A549 (cell line): ENCODE data around the gene PPP1R13L. TPM values are rescaled to one million over a fixed set of nuclear protein-coding genes. Genes with fewer than 3 reads are reported as not detected.
A peak's percentile ranks its signal among the peaks of the same experiment; 100 is the strongest.

Experiments used
- BHLHE40 ChIP-seq: IDR thresholded peaks from 2 replicates; pipeline ENCODE4 v1.6.1; 2012; ENCODE audit warnings: low read depth, low read length, inconsistent platforms
- CBX8 ChIP-seq: fragments of 200-600 bp; sonication (generic); IDR thresholded peaks from 2 replicates; pipeline ENCODE4 v1.6.1; 2016
- CEBPB ChIP-seq, 2 experiments: fragments of >200 bp in 1 of 2; sonication (Bioruptor Twin) in 1 of 2; formaldehyde crosslinking in 1 of 2; IDR thresholded peaks; 2 replicates each; pipeline ENCODE4 v1.6.1; 2012 to 2016
- CTCF ChIP-seq: fragments of >200 bp; sonication (Bioruptor Twin); formaldehyde crosslinking; IDR thresholded peaks from 3 replicates; pipeline ENCODE4 v1.5.1; 2016
- ELK1 ChIP-seq: fragments of 150-350 bp; IDR thresholded peaks from 2 replicates; pipeline ENCODE4 v1.6.1; 2014; ENCODE audit warnings: low read depth, mild to moderate bottlenecking, low read length
- ESRRA ChIP-seq: fragments of 150-350 bp; IDR thresholded peaks from 2 replicates; pipeline ENCODE4 v1.6.1; 2014; ENCODE audit warnings: mild to moderate bottlenecking, low read length, borderline replicate concordance
- FOSL2 ChIP-seq, 2 experiments: fragments of 450-650 bp in 1 of 2; fragments of >200 bp in 1 of 2; sonication (Bioruptor Twin) in 1 of 2; formaldehyde crosslinking; IDR thresholded peaks; 2 replicates each; pipeline versions ENCODE4 v1.5.0 to v1.6.1; 2016 to 2020; ENCODE audit warnings: mild to moderate bottlenecking in 1 of 2, moderate library complexity in 1 of 2
- GATA3 ChIP-seq: IDR thresholded peaks from 2 replicates; pipeline ENCODE4 v1.6.1; 2012; ENCODE audit warnings: borderline replicate concordance
- HDAC2 ChIP-seq: fragments of 200-600 bp; sonication (generic); IDR thresholded peaks from 2 replicates; pipeline ENCODE4 v1.6.1; 2016
- HMGXB4 ChIP-seq: fragments of 250-450 bp; sonication (Bioruptor Pico); IDR thresholded peaks from 2 replicates; pipeline ENCODE4 v1.5.0; 2021; ENCODE audit warnings: mild to moderate bottlenecking, moderate library complexity, borderline replicate concordance
- HOXA7 ChIP-seq: fragments of 250-450 bp; sonication (Bioruptor Pico); IDR thresholded peaks from 2 replicates; pipeline ENCODE4 v1.5.0; 2020; ENCODE audit warnings: mild to moderate bottlenecking, moderate library complexity
- JUN ChIP-seq, 2 experiments: fragments of >200 bp; sonication (Bioruptor Twin); formaldehyde crosslinking; IDR thresholded peaks; 2 replicates in 1 of 2; 3 replicates in 1 of 2; pipeline ENCODE4 v1.6.1; 2016 to 2017
- KDM5A ChIP-seq: fragments of 200-600 bp; sonication (generic); IDR thresholded peaks from 2 replicates; pipeline ENCODE4 v1.6.1; 2016; ENCODE audit warnings: antibody characterized with exemption, mild to moderate bottlenecking
- MAFK ChIP-seq: fragments of 450-650 bp; IDR thresholded peaks from 2 replicates; pipeline ENCODE4 v1.6.1; 2014; ENCODE audit not compliant: partially characterized antibody
- MYC ChIP-seq: IDR thresholded peaks from 2 replicates; pipeline ENCODE4 v1.6.1; 2012; ENCODE audit warnings: mild to moderate bottlenecking, inconsistent platforms, low read length, improper control_type of control experiment, borderline replicate concordance
- NFE2L2 ChIP-seq: fragments of 150-350 bp; conservative IDR thresholded peaks from 2 replicates; pipeline ENCODE4 v1.6.1; 2014; ENCODE audit warnings: low read length
- NPAS2 ChIP-seq: fragments of 250-450 bp; sonication (Bioruptor Pico); IDR thresholded peaks from 2 replicates; pipeline ENCODE4 v1.8.0; 2022; ENCODE audit warnings: mild to moderate bottlenecking, moderate library complexity, borderline replicate concordance
- PBX3 ChIP-seq: IDR thresholded peaks from 2 replicates; pipeline ENCODE4 v1.6.1; 2012
- RAD21 ChIP-seq, 2 experiments: fragments of >200 bp in 1 of 2; sonication (Bioruptor Twin) in 1 of 2; formaldehyde crosslinking in 1 of 2; IDR thresholded peaks in 1 of 2; conservative IDR thresholded peaks in 1 of 2; 2 replicates in 1 of 2; 3 replicates in 1 of 2; pipeline ENCODE4 v1.6.1; 2012 to 2018; ENCODE audit warnings: inconsistent platforms in 1 of 2
- SMC3 ChIP-seq: fragments of >200 bp; sonication (Bioruptor Twin); formaldehyde crosslinking; IDR thresholded peaks from 3 replicates; pipeline ENCODE4 v1.6.1; 2018; ENCODE audit warnings: inconsistent platforms
- TFCP2L1 ChIP-seq: fragments of 250-450 bp; sonication (Bioruptor Pico); IDR thresholded peaks from 2 replicates; pipeline ENCODE4 v1.5.0; 2021; ENCODE audit warnings: mild to moderate bottlenecking
- USF2 ChIP-seq: fragments of 450-650 bp; IDR thresholded peaks from 2 replicates; pipeline ENCODE4 v1.6.1; 2014; ENCODE audit warnings: antibody characterized with exemption
- polyA plus RNA-seq, 4 experiments: library from polyadenylated mRNA; depleted of rRNA in 3 of 4; stranded (reverse); fragments of >200 nt; fragmentation: RNase III in 1 of 4; extraction: RNeasy Plus Mini Kit Qiagen cat#74134 plus additional on column Dnase treatment in 1 of 4; gene quantifications; 2 replicates in 3 of 4; 3 replicates in 1 of 4; pipeline ENCODE4 v1.2.3, GENCODE V29; 2011 to 2017

PPP1R13L gene
- polyA plus RNA-seq, 2 of the 4 experiments (the other 2 are of a cell fraction) = 3.2 to 18.9 TPM

- TF ChIP-seq HMGXB4 = no peak
- peak; percentile 80 to 92; a peak in 4 of 5 replicates for TF ChIP-seq JUN (IDR thresholded peaks at IDR 0.05)
- TF ChIP-seq RAD21 (conservative IDR thresholded peaks at IDR 0.05 in 1 of 2, IDR thresholded peaks at IDR 0.05 in 1 of 2) = no peak
- no peak for TF ChIP-seq CBX8
- TF ChIP-seq ELK1 = no peak
- peak; percentile 43 for TF ChIP-seq PBX3
- TF ChIP-seq USF2 = peak; percentile 71
- 0 out of 2 replicates have a peak, but pooled peaks have one; percentile 61 for TF ChIP-seq HOXA7
- peak; percentile 68; the same call in 1 of the 2 replicates for TF ChIP-seq KDM5A
- no peak for TF ChIP-seq NPAS2 (CRISPR knock-in tag)
- peak; percentile 81 for TF ChIP-seq BHLHE40
- no peak for TF ChIP-seq FOSL2 (IDR thresholded peaks at IDR 0.05)
- TF ChIP-seq FOSL2 (CRISPR knock-in tag; IDR thresholded peaks at IDR 0.05) = peak; percentile 51; the same call in 1 of the 2 replicates
- TF ChIP-seq NFE2L2 = no peak
- TF ChIP-seq SMC3 = no peak
- TF ChIP-seq MAFK = no peak
- TF ChIP-seq CEBPB (IDR thresholded peaks at IDR 0.05) = no peak; a peak in 1 of 4 replicates
- no peak for TF ChIP-seq CTCF
- no peak for TF ChIP-seq ESRRA
- peak; percentile 26; the same call in 1 of the 2 replicates for TF ChIP-seq TFCP2L1 (CRISPR knock-in tag)
- TF ChIP-seq MYC = peak; percentile 94
- TF ChIP-seq GATA3 = peak; percentile 95
- no peak for TF ChIP-seq HDAC2
These were observed 1.6 kb upstream of the PPP1R13L start, which contains the start of gene POLR1G (continued) for GRCh38 chr19:45406226-45407090.
